Lower lobe of right lung (tissue), 2 donors: ENCODE results near the gene CYTH1. TPM values are rescaled to one million over a fixed set of nuclear protein-coding genes. Genes with fewer than 3 reads are reported as not detected.
A peak's percentile ranks its signal among the peaks of the same experiment; 100 is the strongest.
"Not testable (repeated sequence)": the region's sequence is repeated elsewhere in the genome, so short reads cannot be mapped to it uniquely, and the experiment has no call there.

Experiments
- ATAC-seq, 2 donors: fragments of 200-7000 bp; cut with Tn5 transposase; one replicate each; pipeline ENCODE4 v1.9.1; 2020 to 2022; ENCODE audit warnings: mild to moderate bottlenecking in 2 of 2, moderate library complexity in 2 of 2
- DNase-seq: peaks from one replicate; pipeline ENCODE4 v3.0.0-alpha.2; 2020
- H3K27ac ChIP-seq: fragments of 200-600 bp; one replicate; pipeline ENCODE4 v1.8.0; 2022
- H3K27me3 ChIP-seq: fragments of 200-600 bp; one replicate; pipeline ENCODE4 v1.8.0; 2022; ENCODE audit warnings: low read depth
- H3K36me3 ChIP-seq: fragments of 200-600 bp; one replicate; pipeline ENCODE4 v1.8.0; 2022; ENCODE audit warnings: mild to moderate bottlenecking
- H3K4me1 ChIP-seq: fragments of 200-600 bp; one replicate; pipeline ENCODE4 v1.8.0; 2022
- H3K4me3 ChIP-seq: fragments of 200-600 bp; one replicate; pipeline ENCODE4 v1.8.0; 2022; ENCODE audit warnings: mild to moderate bottlenecking
- H3K9me3 ChIP-seq: fragments of 200-600 bp; one replicate; pipeline ENCODE4 v1.8.0; 2022
- intact Hi-C: fragments of 100-400 bp; cut with DNase I; formaldehyde crosslinking; loops from one replicate; pipeline ENCODE4 v1.11.0; 2022
- total RNA-seq: library from RNA; stranded (reverse); fragmentation: NEBNext Ultra II Directional; extraction: Animal tissue kit (Norgen Biotek cat#: 25700); gene quantifications from one replicate; pipeline ENCODE4 v1.2.1, GENCODE V29; 2021
- TF ChIP-seq, protein P1 (sequence below): fragments of 200-600 bp; IDR thresholded peaks from one replicate; pipeline ENCODE4 v1.8.0; 2022; ENCODE audit warnings: antibody characterized with exemption, mild to moderate bottlenecking
- donor health status: DM: no; HTN: yes; CAD: no; lungs with severe emphysema.

The CYTH1 gene
- total RNA-seq, 1 donor from 2014 or later: 110 TPM

DNA sequence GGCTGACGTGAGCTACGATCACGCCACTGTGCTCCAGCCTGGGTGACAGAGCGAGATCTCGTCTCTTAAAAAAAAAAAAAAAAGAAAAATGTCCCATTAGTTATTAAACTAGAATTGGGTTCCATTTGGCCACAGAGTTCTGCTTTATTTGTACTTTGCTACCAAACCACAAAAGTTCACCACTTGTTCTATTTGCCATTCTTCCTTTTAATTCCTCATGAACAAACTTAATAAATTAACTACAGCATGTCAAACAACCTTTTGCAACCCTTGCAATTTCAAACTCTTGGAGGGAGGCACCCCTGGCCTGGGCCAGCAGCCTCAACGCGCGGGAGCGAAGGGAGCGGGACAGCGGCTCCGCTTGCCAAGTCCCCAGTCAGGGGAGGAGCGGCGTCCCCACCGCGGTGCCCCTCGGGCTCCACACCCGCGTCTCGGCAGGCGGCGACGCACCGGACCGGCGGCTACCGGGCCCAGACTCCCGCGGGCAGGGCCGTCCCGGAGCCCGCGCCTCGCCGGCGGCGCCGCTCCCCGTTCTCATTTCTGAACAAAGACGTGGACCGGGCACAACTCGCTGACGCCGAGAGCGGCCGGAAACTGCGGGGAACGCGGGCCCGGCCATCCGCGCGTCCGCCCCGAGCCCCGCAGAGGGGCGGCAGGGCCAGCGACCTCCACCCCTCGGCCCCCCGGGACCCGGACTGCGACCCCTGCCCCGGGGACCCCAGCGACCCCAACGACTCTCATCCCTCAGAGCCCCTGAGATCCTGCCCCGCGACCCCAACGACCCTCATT, 775 bp downstream of the CYTH1 start:
- Histone ChIP-seq H3K27ac (peak overlapping the region; percentile 94), H3K9me3 (no peaks in the 10 kb centered on the region), H3K36me3 (no peaks in the 10 kb centered on the region), H3K27me3 (no peaks in the 10 kb centered on the region), H3K4me1 (peaks cover 63% of the 10 kb centered on the region), H3K4me3 (peak overlapping the region; percentile 84)
- DNase-seq (peak; percentile 74), ATAC-seq (peak; percentile 10 to 37)
- intact Hi-C loops: no loop called here
- TF ChIP-seq, protein P1, sequence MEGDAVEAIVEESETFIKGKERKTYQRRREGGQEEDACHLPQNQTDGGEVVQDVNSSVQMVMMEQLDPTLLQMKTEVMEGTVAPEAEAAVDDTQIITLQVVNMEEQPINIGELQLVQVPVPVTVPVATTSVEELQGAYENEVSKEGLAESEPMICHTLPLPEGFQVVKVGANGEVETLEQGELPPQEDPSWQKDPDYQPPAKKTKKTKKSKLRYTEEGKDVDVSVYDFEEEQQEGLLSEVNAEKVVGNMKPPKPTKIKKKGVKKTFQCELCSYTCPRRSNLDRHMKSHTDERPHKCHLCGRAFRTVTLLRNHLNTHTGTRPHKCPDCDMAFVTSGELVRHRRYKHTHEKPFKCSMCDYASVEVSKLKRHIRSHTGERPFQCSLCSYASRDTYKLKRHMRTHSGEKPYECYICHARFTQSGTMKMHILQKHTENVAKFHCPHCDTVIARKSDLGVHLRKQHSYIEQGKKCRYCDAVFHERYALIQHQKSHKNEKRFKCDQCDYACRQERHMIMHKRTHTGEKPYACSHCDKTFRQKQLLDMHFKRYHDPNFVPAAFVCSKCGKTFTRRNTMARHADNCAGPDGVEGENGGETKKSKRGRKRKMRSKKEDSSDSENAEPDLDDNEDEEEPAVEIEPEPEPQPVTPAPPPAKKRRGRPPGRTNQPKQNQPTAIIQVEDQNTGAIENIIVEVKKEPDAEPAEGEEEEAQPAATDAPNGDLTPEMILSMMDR: no peak

DNA sequence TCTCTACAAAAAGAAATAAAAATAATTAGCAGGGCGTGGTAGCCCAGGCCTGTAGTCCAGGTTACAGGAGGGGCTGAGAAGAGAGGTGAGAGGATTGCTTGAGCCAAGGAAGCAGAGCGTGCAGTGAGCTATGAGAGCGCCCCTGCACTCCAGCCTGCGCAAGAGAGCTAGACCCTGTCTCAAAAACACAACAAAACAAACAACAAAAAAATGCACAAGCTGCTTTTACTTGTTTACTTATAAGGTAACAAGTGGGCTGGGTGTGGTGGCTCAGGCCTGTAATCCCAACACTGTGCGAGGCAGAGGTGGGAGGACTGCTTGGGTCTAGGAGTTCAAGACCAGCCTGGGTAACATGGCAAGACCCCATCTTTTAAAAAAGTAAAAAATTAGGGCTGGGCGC, 1.7 kb downstream of the CYTH1 start:
- H3K4me3 ChIP-seq: peak overlapping the region; percentile 84
- no peak for DNase-seq

DNA sequence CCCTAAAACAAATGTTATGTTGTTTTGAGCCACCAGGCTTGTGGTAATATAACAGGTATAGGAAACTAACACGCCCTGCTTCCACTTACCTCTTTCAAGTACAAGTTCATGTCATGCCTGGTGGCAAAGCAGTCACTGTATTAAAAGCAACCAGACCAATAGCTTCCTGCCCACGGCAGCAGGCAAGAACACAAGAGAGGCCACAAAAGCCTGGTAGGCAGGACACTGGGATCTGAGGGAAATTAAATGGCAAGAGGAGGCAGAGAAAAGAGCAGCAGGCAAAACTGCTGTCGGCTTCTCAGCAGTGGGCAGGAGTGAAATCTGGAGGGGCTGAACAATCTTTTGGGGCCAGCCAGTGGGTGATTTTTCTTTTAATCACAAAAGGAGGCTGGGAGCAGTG, 2.2 kb downstream of the CYTH1 start:
- H3K27ac ChIP-seq: peak overlapping the region; percentile 94

More for the DNA sequence above, 1.7 kb downstream of the CYTH1 start:
- intact Hi-C loops: no loop called here
- Histone ChIP-seq H3K36me3 (no peaks in the 10 kb centered on the region), H3K27me3 (no peaks in the 10 kb centered on the region), H3K4me1 (peaks cover 72% of the 10 kb centered on the region), H3K27ac (peak overlapping the region; percentile 94), H3K9me3 (no peaks in the 10 kb centered on the region)
- ATAC-seq: peak in 1 of 2 donors; percentile 4
- TF ChIP-seq, protein P1: no peak

DNA sequence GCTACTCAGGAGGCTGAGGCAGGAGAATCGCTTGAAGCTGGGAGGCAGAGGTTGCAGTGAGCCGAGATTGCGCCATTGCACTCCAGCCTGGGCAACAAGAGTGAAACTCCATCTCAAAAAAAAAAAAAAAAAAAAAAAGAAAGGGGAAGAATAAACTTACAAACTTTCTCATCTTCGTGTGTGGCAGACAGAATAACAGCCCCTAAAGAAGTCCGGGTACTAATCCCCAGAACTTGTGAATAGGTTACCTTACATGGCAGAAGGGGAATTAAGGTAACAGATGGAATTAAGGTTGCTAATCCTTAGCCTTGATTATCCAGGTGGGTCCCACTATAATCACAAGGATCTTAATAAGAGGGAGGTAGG, 2.8 kb downstream of the CYTH1 start:
- Histone ChIP-seq H3K4me1 (peaks cover 73% of the 10 kb centered on the region), H3K4me3 (peak overlapping the region; percentile 84), H3K27ac (peak overlapping the region; percentile 94)
- H3K9me3 ChIP-seq, ATAC-seq, DNase-seq, H3K36me3 ChIP-seq, H3K27me3 ChIP-seq, intact Hi-C loops: not testable (repeated sequence)

More for the DNA sequence above, 2.2 kb downstream of the CYTH1 start:
- no peaks in the 10 kb centered on the region for H3K36me3 ChIP-seq
- TF ChIP-seq, protein P1: no peak
- H3K4me3 ChIP-seq: peak overlapping the region; percentile 84
- no peaks in the 10 kb centered on the region for H3K9me3 ChIP-seq
- intact Hi-C loops: no loop called here
- no peaks in the 10 kb centered on the region for H3K27me3 ChIP-seq
- ATAC-seq (peak; percentile 19 to 43), DNase-seq (no peak)
- peaks cover 75% of the 10 kb centered on the region for H3K4me1 ChIP-seq

DNA sequence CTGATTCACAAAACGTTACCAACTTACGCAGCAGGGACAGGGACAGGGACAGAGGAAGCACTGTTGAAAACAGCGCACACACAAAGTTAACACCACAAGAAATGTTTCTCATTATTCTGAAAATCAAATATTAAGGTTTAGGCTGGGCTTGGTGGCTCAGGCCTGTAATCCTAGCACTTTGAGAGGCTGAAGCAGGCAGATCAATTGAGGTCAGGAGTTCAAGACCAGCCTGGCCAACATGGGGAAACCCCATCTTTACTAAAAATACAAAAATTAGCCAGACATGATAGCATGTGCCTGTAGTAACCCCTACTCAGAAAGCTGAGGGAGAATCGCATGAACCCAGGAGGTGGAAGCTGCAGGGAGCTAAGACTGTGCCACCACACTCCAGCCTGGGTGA, 4.2 kb downstream of the CYTH1 start:
- peak overlapping the region; percentile 15 for H3K27ac ChIP-seq
- H3K4me1 ChIP-seq: peaks cover 64% of the 10 kb centered on the region
- no peak for DNase-seq
- intact Hi-C loops: no loop called here
- no peaks in the 10 kb centered on the region for H3K9me3 ChIP-seq
- TF ChIP-seq, protein P1: no peak
- H3K36me3 ChIP-seq: no peaks in the 10 kb centered on the region
- no peaks in the 10 kb centered on the region for H3K27me3 ChIP-seq
- no peak for ATAC-seq
- no peak overlapping the region for H3K4me3 ChIP-seq

DNA sequence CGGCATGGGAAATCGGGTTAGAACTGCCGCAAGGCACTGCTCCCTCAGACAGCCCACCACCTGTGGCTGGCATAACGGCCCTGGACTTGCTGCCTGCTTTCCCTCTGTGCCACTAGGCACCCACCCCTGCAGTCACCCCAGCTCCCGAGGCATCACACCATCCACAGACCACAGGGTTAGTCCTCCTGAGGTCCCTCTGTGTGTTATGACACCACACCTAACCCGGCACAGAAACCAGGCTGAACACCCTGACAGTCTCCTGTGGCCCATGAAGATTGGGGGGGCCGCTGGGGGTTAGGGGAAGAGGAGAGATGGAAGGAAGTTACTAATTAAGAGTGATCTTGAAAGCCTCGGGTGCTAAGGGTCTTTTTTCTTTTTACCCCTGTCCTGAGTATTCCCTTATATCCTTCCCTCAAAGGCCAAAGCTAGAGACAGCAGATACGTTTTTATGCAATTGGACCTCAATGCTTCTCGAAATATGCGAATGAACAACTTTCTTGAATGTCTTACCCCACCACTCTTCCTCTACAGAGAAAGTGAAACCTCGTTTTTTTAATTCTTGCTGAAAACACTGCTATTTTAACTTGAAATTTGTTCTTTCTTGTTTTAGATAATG, 7.0 kb downstream of the CYTH1 start:
- intact Hi-C loops: no loop called here
- Histone ChIP-seq H3K9me3 (no peaks in the 10 kb centered on the region), H3K27ac (peak overlapping the region; percentile 61), H3K27me3 (no peaks in the 10 kb centered on the region), H3K4me1 (peaks cover 64% of the 10 kb centered on the region), H3K4me3 (peak overlapping the region; percentile 22), H3K36me3 (no peaks in the 10 kb centered on the region)
- TF ChIP-seq, protein P1: no peak
- ATAC-seq (peak; percentile 20 to 58), DNase-seq (no peak)
